ENCODE results near the gene UNC45A. TPM values are rescaled to one million over a fixed set of nuclear protein-coding genes. Genes with fewer than 3 reads are reported as not detected.
A peak's percentile ranks its signal among the peaks of the same experiment; 100 is the strongest.

Gene UNC45A
- total RNA-seq, 1 experiment from 2014 or later: 101 TPM

GRCh38 chr15:90934949-90935751, at the start of gene UNC45A (continued):
- TF ChIP-seq E2F5 (CRISPR knock-in tag; IDR thresholded peaks at IDR 0.05) (0 out of 2 replicates have a peak, but pooled peaks have one; percentile 23), E2F4 (CRISPR knock-in tag; IDR thresholded peaks at IDR 0.05; ENCODE audit: borderline replicate concordance, low read depth) (no peak), JAZF1 (CRISPR knock-in tag; IDR thresholded peaks at IDR 0.05) (no peak), JUN (CRISPR knock-in tag; IDR thresholded peaks at IDR 0.05) (no peak), NR3C1 (CRISPR knock-in tag; conservative IDR thresholded peaks at IDR 0.05; ENCODE audit: low read depth) (no peak), SOX15 (CRISPR knock-in tag; IDR thresholded peaks at IDR 0.05) (no peak), TCF7 (CRISPR knock-in tag; IDR thresholded peaks at IDR 0.05; ENCODE audit: low read depth) (no peak; the same call in 1 of the 2 replicates), GABPB1 (CRISPR knock-in tag; IDR thresholded peaks at IDR 0.05) (peak; percentile 20; the same call in 1 of the 2 replicates), FOXJ3 (CRISPR knock-in tag; IDR thresholded peaks at IDR 0.05; ENCODE audit: borderline replicate concordance) (no peak), GTF2I (CRISPR knock-in tag; conservative IDR thresholded peaks at IDR 0.05) (no peak), AR (CRISPR knock-in tag; IDR thresholded peaks at IDR 0.05) (no peak), HMGA2 (CRISPR knock-in tag; IDR thresholded peaks at IDR 0.05) (no peak), RELA (CRISPR knock-in tag; IDR thresholded peaks at IDR 0.05; ENCODE audit: borderline replicate concordance) (no peak), PRRX2 (CRISPR knock-in tag; IDR thresholded peaks at IDR 0.05) (no peak), PRDM15 (CRISPR knock-in tag; IDR thresholded peaks at IDR 0.05) (no peak), ERG (CRISPR knock-in tag; IDR thresholded peaks at IDR 0.05) (no peak), ZNF532 (CRISPR knock-in tag; IDR thresholded peaks at IDR 0.05; ENCODE audit: borderline replicate concordance) (no peak), STAT6 (CRISPR knock-in tag; conservative IDR thresholded peaks at IDR 0.05; ENCODE audit: low read depth) (no peak), ZNF317 (CRISPR knock-in tag; IDR thresholded peaks at IDR 0.05; ENCODE audit: borderline replicate concordance, low read depth) (no peak), KAT7 (CRISPR knock-in tag; IDR thresholded peaks at IDR 0.05; ENCODE audit: borderline replicate concordance) (no peak), GRHL2 (CRISPR knock-in tag; IDR thresholded peaks at IDR 0.05; ENCODE audit: insufficient replicate concordance, severe bottlenecking) (no peak)

Data from WTC11 (cell line).